Measurements from ENCODE around the gene SMCP. TPM values are rescaled to one million over a fixed set of nuclear protein-coding genes. Genes with fewer than 3 reads are reported as not detected.
A peak's percentile ranks its signal among the peaks of the same experiment; 100 is the strongest.

The SMCP gene, protein sequence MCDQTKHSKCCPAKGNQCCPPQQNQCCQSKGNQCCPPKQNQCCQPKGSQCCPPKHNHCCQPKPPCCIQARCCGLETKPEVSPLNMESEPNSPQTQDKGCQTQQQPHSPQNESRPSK
- total RNA-seq (not detected), polyA plus RNA-seq (not detected), total RNA-seq (0 reads per million in 6 experiments)

DNA sequence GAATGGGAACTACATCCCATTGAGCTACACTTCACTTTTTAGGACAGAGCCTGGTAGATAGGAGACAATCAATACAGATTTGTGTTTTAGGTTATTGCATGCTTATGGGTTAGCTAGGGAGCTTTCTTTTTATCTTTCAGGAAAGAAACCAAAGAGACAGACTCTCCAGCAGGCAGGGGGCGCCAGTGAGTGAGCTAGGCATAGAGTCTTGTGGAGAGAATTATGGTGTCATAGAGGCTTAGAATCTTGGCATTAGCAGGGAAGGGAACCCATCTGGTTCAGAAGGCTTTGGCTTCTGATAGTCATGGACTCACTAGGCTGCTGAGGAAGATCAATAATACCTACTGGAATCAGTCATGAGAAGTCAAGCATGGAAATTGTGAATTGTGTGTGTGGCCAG lies at the start of gene SMCP:
SMCP (plus strand) TSS at position 281 of the 400 bp plus-strand sequence. CDS start 6,101 bp downstream, outside the sequence.
- peaks cover 0 to 2% (median 0%) of the 10 kb centered on the region in 4 donors for H3K4me1 Mint-ChIP-seq
- H3K27me3 Mint-ChIP-seq = peaks cover 7 to 36% (median 19%) of the 10 kb centered on the region in 5 donors
- H3K36me3 Mint-ChIP-seq = no peaks in the 10 kb centered on the region
- no peak within 1 kb of the TSS for H3K27ac Mint-ChIP-seq
- no peak for DNase-seq
- H3K4me3 Mint-ChIP-seq = peak within 1 kb of the TSS in 1 of 10 donors; percentile 46
- POLR2A ChIA-PET = no interaction called here
- no peak for ATAC-seq
- peaks cover 0 to 2% (median 0%) of the 10 kb centered on the region in 9 donors for H3K9me3 Mint-ChIP-seq

DNA sequence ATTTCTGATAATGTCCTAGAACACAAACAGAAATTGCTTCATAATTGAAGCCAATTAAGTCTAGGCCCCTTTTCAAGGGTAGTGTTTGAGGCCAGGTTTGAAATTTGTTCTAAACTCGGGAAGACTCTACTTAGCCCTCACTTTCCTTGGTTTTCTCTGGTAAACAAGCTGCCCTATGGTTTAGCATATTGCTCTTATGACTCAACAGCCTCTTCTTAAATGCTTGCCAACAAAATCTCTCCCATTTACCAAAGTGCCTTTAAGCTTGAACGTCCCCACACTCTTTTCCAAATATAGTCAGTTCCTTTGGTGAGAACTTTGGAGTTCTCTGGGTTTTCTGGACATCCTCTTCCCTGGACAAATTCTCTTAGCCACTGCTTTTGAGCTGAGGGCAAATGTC lies 41.3 kb upstream of the SMCP start:
- H3K27ac Mint-ChIP-seq = no peak overlapping the region
- H3K36me3 Mint-ChIP-seq = no peaks in the 10 kb centered on the region
- no peak overlapping the region for H3K4me3 Mint-ChIP-seq
- DNase-seq (no peak), ATAC-seq (no peak)
- POLR2A ChIA-PET = no interaction called here
- peaks cover 0 to 11% (median 0%) of the 10 kb centered on the region in 9 donors for H3K9me3 Mint-ChIP-seq
- no peaks in the 10 kb centered on the region for H3K4me1 Mint-ChIP-seq
- H3K27me3 Mint-ChIP-seq = peaks cover 1 to 37% (median 17%) of the 10 kb centered on the region in 5 donors

DNA sequence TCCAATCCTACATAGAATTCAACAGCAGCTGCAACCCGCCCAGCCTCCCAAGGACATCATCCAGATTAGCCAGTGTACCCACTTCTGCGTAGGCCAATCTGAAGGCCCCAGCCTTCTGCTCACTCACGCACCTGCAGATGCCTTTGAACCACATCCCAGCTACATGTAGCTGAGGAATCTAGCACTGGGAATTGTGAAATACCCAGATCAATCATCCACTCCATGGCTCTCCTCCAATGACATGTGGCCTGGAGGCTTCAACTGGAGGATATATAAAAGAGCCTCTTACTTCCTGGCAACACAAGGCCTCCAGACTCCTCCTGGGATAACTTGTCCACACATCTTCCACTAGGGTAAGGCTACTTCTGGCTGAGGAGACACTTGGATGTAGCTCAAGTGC lies 35.6 kb upstream of the SMCP start, which contains the start of gene LCE6A:
LCE6A (plus strand) TSS at position 301 of the 400 bp plus-strand sequence. CDS start 665 bp downstream, outside the sequence.
- Mint-ChIP-seq H3K4me1 (no peaks in the 10 kb centered on the region), H3K27ac (peak within 1 kb of the TSS in 1 of 10 donors; percentile 24), H3K9me3 (no peaks in the 10 kb centered on the region), H3K4me3 (no peak within 1 kb of the TSS), H3K27me3 (peaks cover 8 to 54% (median 15%) of the 10 kb centered on the region in 5 donors), H3K36me3 (no peaks in the 10 kb centered on the region)
- DNase-seq = no peak
- no peak for ATAC-seq
- POLR2A ChIA-PET = no interaction called here

- H3K4me3 Mint-ChIP-seq = no peak overlapping the region
- ATAC-seq = no peak
- H3K4me1 Mint-ChIP-seq = no peaks in the 10 kb centered on the region
- peaks cover 10 to 30% (median 16%) of the 10 kb centered on the region in 5 donors for H3K27me3 Mint-ChIP-seq
- no peaks in the 10 kb centered on the region for H3K36me3 Mint-ChIP-seq
- POLR2A ChIA-PET = no interaction called here
- no peaks in the 10 kb centered on the region for H3K9me3 Mint-ChIP-seq
- no peak for DNase-seq
- no peak overlapping the region for H3K27ac Mint-ChIP-seq
Observed at GRCh38 chr1:152855661-152856060, 22.5 kb upstream of the SMCP start.

DNA sequence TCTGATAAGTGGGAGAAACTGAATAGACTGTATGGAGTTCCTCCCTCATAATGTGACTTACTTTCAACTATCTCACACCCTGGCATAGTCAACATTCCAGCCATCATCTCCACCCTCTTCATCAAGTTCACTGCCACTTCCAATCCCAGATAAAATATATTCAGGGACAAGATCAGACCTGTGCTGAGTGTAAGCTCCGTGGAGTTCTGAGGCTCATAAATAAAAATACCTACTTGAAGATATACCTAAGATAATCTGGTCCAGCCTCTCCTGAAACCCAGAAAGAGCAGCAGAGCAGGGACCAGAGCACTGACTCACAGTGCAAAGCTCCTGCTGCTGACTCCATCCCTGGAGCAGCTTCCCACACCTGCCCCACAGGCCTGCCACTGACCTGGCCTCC lies 20.1 kb upstream of the SMCP start:
- Mint-ChIP-seq H3K27ac (no peak overlapping the region), H3K27me3 (peaks cover 11 to 22% (median 19%) of the 10 kb centered on the region in 5 donors), H3K4me3 (no peak overlapping the region), H3K36me3 (no peaks in the 10 kb centered on the region), H3K4me1 (no peaks in the 10 kb centered on the region), H3K9me3 (no peaks in the 10 kb centered on the region)
- no peak for ATAC-seq
- POLR2A ChIA-PET = no interaction called here
- DNase-seq = no peak

DNA sequence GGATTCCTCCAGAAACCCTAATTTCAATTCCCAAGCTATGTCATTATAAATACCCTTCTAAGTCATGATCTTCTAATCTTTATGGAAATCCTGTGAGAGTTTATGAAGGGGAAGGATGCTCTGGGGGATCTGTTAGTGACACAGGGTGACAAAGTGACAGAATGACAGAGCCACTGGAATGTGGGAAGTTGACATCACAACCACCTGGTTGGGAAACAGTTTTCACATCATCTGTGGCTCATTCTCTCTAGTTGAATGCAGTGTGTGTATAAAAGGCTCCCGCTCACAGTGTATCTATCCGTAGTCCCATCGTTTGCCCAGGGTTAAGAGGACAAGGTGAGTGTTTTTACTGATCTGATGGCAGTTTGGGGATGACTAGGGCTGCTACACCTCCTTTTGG lies 18.4 kb upstream of the SMCP start, which contains the start of gene LCE7A:
LCE7A (plus strand) TSS at position 301 of the 400 bp plus-strand sequence. CDS start 702 bp downstream, outside the sequence.
- POLR2A ChIA-PET = no interaction called here
- no peaks in the 10 kb centered on the region for H3K4me1 Mint-ChIP-seq
- no peaks in the 10 kb centered on the region for H3K36me3 Mint-ChIP-seq
- DNase-seq (no peak), ATAC-seq (no peak)
- peaks cover 11 to 22% (median 19%) of the 10 kb centered on the region in 5 donors for H3K27me3 Mint-ChIP-seq
- no peak within 1 kb of the TSS for H3K4me3 Mint-ChIP-seq
- no peak within 1 kb of the TSS for H3K27ac Mint-ChIP-seq
- H3K9me3 Mint-ChIP-seq = no peaks in the 10 kb centered on the region

DNA sequence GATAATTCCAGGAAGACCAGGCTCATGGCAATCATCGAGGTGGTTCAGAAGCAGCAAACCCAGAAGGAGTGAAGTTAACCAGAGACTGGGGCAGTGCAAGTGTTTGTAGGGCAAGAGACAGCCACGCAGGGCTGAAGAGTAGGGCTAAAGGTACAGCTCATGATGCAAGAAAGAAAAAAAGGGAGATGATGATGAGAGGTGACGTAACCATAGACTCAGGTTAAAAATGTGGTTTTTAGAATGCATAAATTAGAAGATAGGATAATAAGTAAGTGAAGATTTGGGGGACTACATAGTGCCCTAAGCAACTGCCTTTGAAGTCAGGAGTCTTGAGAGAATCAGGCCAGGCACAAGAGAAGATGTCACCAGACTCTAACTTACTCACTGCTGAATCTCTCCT lies 18.0 kb upstream of the SMCP start:
- no peak for DNase-seq
- Mint-ChIP-seq H3K9me3 (no peaks in the 10 kb centered on the region), H3K36me3 (no peaks in the 10 kb centered on the region), H3K27me3 (peaks cover 11 to 22% (median 19%) of the 10 kb centered on the region in 5 donors), H3K4me1 (no peaks in the 10 kb centered on the region), H3K27ac (no peak overlapping the region), H3K4me3 (no peak overlapping the region)
- POLR2A ChIA-PET = no interaction called here
- no peak for ATAC-seq

DNA sequence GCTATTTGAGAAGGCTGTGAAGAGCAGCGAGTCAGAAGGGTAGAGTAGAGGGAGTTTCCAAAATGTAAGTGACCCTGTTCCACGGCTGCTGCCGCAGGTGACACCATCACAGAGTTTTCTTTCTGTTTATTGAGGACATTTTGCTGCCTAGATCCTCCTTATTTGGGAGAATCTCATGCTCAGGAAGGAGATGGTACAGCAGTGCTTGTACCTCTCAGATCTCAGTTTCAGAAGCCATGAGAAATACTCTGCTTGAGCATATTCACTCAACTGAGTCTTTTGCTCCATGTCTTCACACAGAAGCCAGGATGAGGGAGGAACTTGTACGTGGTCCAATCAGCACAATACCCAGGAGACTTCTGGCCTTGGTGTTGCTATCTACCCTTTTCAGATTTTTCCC lies 16.7 kb upstream of the SMCP start:
- POLR2A ChIA-PET = no interaction called here
- Mint-ChIP-seq H3K4me1 (no peaks in the 10 kb centered on the region), H3K27me3 (peaks cover 8 to 20% (median 13%) of the 10 kb centered on the region in 5 donors), H3K4me3 (no peak overlapping the region), H3K36me3 (no peaks in the 10 kb centered on the region), H3K27ac (no peak overlapping the region), H3K9me3 (no peaks in the 10 kb centered on the region)
- DNase-seq (no peak), ATAC-seq (no peak)

- DNase-seq (no peak), ATAC-seq (no peak)
- H3K4me1 Mint-ChIP-seq = no peaks in the 10 kb centered on the region
- H3K36me3 Mint-ChIP-seq = no peaks in the 10 kb centered on the region
- H3K9me3 Mint-ChIP-seq = no peaks in the 10 kb centered on the region
- H3K27me3 Mint-ChIP-seq = peaks cover 0 to 8% (median 5%) of the 10 kb centered on the region in 5 donors
- no peak overlapping the region for H3K27ac Mint-ChIP-seq
- POLR2A ChIA-PET = no interaction called here
- no peak overlapping the region for H3K4me3 Mint-ChIP-seq
Observed at GRCh38 chr1:152864443-152864842, 13.7 kb upstream of the SMCP start.

DNA sequence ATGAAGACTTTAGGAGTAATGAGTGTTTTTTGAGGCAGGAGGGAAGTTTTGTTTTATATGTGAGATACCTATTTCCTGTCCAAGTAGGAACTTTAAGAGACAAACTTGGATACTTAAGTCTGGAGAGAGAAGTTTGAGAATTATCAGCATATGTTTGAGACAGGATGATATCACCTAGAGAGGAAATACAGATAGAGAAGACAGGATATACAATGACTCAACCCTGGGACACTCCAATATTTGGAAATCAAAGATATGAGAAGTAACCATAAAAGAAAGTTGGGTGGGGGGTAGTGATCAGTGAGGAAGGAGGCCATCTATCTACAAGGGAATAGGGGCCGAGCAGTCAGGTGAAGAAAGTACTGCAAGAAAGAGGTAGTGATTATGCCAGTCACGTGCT lies 11.8 kb upstream of the SMCP start:
- no peak for DNase-seq
- peaks cover 0 to 8% (median 2%) of the 10 kb centered on the region in 5 donors for H3K27me3 Mint-ChIP-seq
- H3K4me1 Mint-ChIP-seq = peaks cover 0 to 2% (median 0%) of the 10 kb centered on the region in 4 donors
- no peaks in the 10 kb centered on the region for H3K36me3 Mint-ChIP-seq
- H3K4me3 Mint-ChIP-seq = no peak overlapping the region
- H3K27ac Mint-ChIP-seq = no peak overlapping the region
- no peak for ATAC-seq
- POLR2A ChIA-PET = no interaction called here
- H3K9me3 Mint-ChIP-seq = no peaks in the 10 kb centered on the region

GRCh38 chr1:152869808-152870419 lies 8.2 kb upstream of the SMCP start:
- no peaks in the 10 kb centered on the region for H3K36me3 Mint-ChIP-seq
- DNase-seq = peak; percentile 4 to 70 (median 33)
- H3K27me3 Mint-ChIP-seq = peaks cover 0 to 10% (median 3%) of the 10 kb centered on the region in 5 donors
- H3K4me1 Mint-ChIP-seq = peaks cover 0 to 2% (median 0%) of the 10 kb centered on the region in 4 donors
- H3K27ac Mint-ChIP-seq = no peak overlapping the region
- no peaks in the 10 kb centered on the region for H3K9me3 Mint-ChIP-seq
- H3K4me3 Mint-ChIP-seq = no peak overlapping the region
- POLR2A ChIA-PET = no interaction called here
- ATAC-seq = peak; percentile 43 to 60

DNA sequence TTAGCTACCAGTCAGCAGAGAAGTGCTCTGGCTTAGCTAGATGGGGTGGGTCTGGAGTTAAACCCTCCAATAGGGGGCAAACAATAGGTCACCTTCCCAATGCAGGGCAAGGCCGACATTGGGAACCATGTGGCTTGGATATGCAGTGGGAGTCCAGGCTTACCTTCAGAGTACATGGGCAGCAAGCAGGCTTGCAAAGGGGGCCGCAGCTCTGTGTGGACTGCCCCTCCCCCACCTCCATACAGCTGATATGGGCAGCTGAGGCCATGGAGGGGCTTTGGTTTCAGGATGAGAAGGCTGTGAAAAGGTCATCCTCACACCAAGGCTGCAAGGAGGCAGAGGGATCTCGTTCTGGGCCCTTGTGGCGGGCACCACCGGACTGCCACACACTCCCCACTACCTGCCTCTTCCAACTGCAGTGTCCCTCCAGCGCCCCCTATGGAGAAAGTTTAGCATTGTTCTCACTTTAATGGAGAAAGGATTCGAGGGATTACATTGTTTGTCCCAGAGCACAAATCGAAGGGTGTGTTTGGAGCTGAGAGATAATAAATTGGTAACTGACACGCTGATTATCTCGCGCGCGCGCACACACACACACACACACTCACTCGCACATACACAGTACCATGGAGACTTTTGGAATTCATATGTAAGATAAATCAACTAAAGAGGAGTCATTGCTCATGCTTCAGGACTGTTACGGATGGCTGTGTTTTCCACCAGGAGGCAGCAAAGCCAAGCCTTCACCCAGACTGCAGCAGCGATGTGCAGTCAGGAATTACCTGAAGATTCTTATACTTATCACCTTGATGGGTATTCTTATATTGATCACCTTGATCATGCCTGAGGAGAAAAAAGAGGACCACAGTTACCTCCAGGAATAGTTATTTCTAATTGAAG lies 7.0 kb upstream of the SMCP start:
- Mint-ChIP-seq H3K9me3 (no peaks in the 10 kb centered on the region), H3K36me3 (no peaks in the 10 kb centered on the region), H3K4me3 (no peak overlapping the region), H3K27ac (no peak overlapping the region), H3K27me3 (peaks cover 0 to 14% (median 7%) of the 10 kb centered on the region in 5 donors), H3K4me1 (peaks cover 0 to 2% (median 0%) of the 10 kb centered on the region in 4 donors)
- DNase-seq (no peak), ATAC-seq (no peak)
- POLR2A ChIA-PET = no interaction called here

GRCh38 chr1:152871731-152872126 lies 6.4 kb upstream of the SMCP start:
- Mint-ChIP-seq H3K36me3 (no peaks in the 10 kb centered on the region), H3K27ac (no peak overlapping the region), H3K4me1 (peaks cover 0 to 2% (median 0%) of the 10 kb centered on the region in 4 donors), H3K4me3 (no peak overlapping the region), H3K27me3 (peaks cover 0 to 16% (median 7%) of the 10 kb centered on the region in 5 donors), H3K9me3 (no peaks in the 10 kb centered on the region)
- ATAC-seq (no peak), DNase-seq (no peak)
- POLR2A ChIA-PET = no interaction called here

All from naive thymus-derived CD8-positive, alpha-beta T cell (primary cell).